DOHH2 (cell line): ENCODE results near the gene CLECL1.

Experiments used
- H3F3A ChIP-seq: fragments of 200-600 bp; sonication (generic), shearing (Covaris generic); 2 replicates; pipeline ENCODE4 v1.6.0; 2016; ENCODE audit warnings: antibody characterized with exemption, mild to moderate bottlenecking; ENCODE audit not compliant: control insufficient read depth, insufficient read depth
- H3K27ac ChIP-seq: fragments of 200-600 bp; sonication (generic); 2 replicates; pipeline ENCODE4 v1.5.1; 2014; ENCODE audit warnings: low read depth, mild to moderate bottlenecking, low read length, moderate library complexity
- H3K27me3 ChIP-seq: fragments of 200-600 bp; sonication (generic); 2 replicates; pipeline ENCODE4 v1.6.1; 2014; ENCODE audit warnings: mild to moderate bottlenecking, low read length, mixed read lengths; ENCODE audit not compliant: control insufficient read depth
- H3K36me3 ChIP-seq: fragments of 200-600 bp; sonication (generic); 2 replicates; pipeline ENCODE4 v1.6.1; 2014; ENCODE audit warnings: mild to moderate bottlenecking, low read length, moderate library complexity, mixed read lengths; ENCODE audit not compliant: control insufficient read depth
- H3K4me1 ChIP-seq: fragments of 200-600 bp; sonication (generic); 2 replicates; pipeline ENCODE4 v1.6.1; 2014; ENCODE audit warnings: mild to moderate bottlenecking, low read length, mixed read lengths; ENCODE audit not compliant: control insufficient read depth
- H3K4me2 ChIP-seq: fragments of 200-600 bp; sonication (generic); 2 replicates; pipeline ENCODE4 v1.6.0; 2014; ENCODE audit warnings: mild to moderate bottlenecking, low read length, moderate library complexity
- H3K4me3 ChIP-seq: fragments of 200-600 bp; sonication (generic); 2 replicates; pipeline ENCODE4 v1.5.1; 2014; ENCODE audit warnings: mild to moderate bottlenecking, low read length, mixed read lengths
- H3K79me2 ChIP-seq: fragments of 200-600 bp; sonication (generic); 2 replicates; pipeline ENCODE4 v1.6.1; 2014; ENCODE audit warnings: mild to moderate bottlenecking, low read length, mixed read lengths; ENCODE audit not compliant: control insufficient read depth
- H3K9me2 ChIP-seq: fragments of 200-600 bp; sonication (generic); replicated peaks from 2 replicates; pipeline ENCODE4 v1.6.1; 2014; ENCODE audit warnings: mild to moderate bottlenecking, low read length, mixed read lengths; ENCODE audit not compliant: control insufficient read depth
- H3K9me3 ChIP-seq: fragments of 200-600 bp; sonication (generic); 2 replicates; pipeline ENCODE4 v1.6.1; 2014; ENCODE audit warnings: antibody characterized with exemption, low read length, mixed read lengths; ENCODE audit not compliant: control insufficient read depth, insufficient read depth
- H4K20me1 ChIP-seq: fragments of 200-600 bp; sonication (generic); 2 replicates; pipeline ENCODE4 v1.6.0; 2014; ENCODE audit warnings: low read depth, mild to moderate bottlenecking, antibody characterized with exemption, low read length, moderate library complexity; ENCODE audit not compliant: control insufficient read depth, insufficient read depth
- EZH2phosphoT487 ChIP-seq: fragments of 200-600 bp; sonication (generic); IDR thresholded peaks from 2 replicates; pipeline ENCODE4 v1.6.1; 2017; ENCODE audit warnings: borderline replicate concordance, mild to moderate bottlenecking, antibody characterized with exemption, low read length, moderate library complexity, mixed read lengths
- TF ChIP-seq, protein P1 (sequence below): fragments of 200-600 bp; sonication (generic); IDR thresholded peaks from one replicate; pipeline ENCODE4 v1.5.1; 2014; ENCODE audit warnings: antibody characterized with exemption, mild to moderate bottlenecking, low read depth, low read length; ENCODE audit not compliant: poor library complexity, severe bottlenecking

Gene CLECL1

DNA sequence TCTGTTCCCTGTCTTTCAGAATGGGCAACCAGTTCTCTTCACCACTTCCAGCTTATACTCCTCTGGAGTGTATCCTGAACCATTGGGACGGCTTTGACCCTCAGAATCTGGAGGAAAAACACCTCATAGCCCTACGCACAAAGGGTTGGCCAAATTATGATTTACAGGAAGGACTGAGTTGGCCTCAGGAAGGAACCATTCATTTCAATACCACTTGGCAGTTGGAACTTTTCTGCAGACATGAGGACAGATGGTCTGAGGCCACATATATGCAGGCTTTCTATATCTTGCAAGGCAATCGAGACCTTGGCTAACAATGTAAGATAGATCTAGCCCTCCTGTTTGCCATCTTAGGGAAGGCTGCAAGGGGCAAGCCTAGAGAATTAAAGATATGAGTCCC is 24.0 kb downstream of the CLECL1 start:
- no peak overlapping the region for H3K4me3 ChIP-seq
- no peaks in the 10 kb centered on the region for H3K79me2 ChIP-seq
- TF ChIP-seq EZH2phosphoT487, result no peak
- TF ChIP-seq, protein P1, sequence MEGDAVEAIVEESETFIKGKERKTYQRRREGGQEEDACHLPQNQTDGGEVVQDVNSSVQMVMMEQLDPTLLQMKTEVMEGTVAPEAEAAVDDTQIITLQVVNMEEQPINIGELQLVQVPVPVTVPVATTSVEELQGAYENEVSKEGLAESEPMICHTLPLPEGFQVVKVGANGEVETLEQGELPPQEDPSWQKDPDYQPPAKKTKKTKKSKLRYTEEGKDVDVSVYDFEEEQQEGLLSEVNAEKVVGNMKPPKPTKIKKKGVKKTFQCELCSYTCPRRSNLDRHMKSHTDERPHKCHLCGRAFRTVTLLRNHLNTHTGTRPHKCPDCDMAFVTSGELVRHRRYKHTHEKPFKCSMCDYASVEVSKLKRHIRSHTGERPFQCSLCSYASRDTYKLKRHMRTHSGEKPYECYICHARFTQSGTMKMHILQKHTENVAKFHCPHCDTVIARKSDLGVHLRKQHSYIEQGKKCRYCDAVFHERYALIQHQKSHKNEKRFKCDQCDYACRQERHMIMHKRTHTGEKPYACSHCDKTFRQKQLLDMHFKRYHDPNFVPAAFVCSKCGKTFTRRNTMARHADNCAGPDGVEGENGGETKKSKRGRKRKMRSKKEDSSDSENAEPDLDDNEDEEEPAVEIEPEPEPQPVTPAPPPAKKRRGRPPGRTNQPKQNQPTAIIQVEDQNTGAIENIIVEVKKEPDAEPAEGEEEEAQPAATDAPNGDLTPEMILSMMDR, result no peak
- peaks cover 9% of the 10 kb centered on the region; the same call in 1 of the 2 replicates for H3K36me3 ChIP-seq
- 0 out of 2 replicates have a peak overlapping the region, but pooled peaks have one; percentile 80 for H3K4me2 ChIP-seq
- H3K4me1 ChIP-seq, result peaks cover 82% of the 10 kb centered on the region
- H3K27ac ChIP-seq, result no peak overlapping the region
- no peaks in the 10 kb centered on the region for H4K20me1 ChIP-seq
- peaks cover 8% of the 10 kb centered on the region; the same call in 1 of the 2 replicates for H3K9me3 ChIP-seq
- H3K27me3 ChIP-seq, result no peaks in the 10 kb centered on the region
- peaks cover 18% of the 10 kb centered on the region for H3F3A ChIP-seq
- no peaks in the 10 kb centered on the region for H3K9me2 ChIP-seq

DNA sequence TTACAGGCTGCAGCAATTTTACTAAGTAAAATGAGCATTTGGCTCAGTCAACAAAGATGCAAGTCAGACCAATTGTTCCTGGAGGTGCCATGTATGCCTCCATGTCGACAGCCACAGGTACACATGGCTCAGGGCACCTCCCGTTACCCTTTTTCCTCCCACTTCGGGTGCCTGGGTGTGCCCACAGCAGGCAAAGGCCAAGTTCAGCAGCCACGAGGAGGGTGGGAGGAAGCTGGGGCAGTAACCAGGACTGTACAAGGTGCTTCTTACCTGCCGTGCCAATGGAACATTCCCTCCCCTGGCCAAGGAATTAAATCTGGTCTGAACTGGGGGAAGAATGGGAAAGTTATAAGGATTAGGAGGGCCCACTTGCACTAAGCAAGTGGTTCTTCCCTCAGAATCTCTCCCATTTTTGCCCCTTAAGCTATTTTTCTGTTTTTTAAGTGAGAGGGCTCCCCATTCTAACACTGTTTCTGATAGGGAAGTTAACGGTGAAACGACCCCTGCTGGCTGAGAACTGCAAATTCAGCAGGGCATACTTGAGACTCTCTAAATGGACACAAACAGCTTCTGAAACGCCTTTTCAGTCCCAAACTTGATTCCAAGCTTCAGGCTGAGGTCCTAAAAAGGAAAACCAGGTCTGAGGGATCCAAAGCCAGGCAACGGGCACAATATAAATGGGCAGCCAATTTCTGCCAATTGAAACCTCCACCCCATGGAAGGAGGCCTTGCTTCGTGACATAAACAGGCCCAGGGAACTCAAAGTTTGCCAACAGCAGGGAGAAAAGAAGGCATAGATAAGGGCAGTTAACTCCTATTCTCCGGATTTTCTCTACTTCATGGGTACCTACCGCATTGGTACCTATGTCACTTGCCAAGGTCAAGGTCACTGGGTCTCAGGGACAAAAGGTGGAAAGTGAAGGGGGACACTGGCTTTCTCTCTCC is 24.8 kb downstream of the CLECL1 start:
- peak overlapping the region; percentile 70 for H3K27ac ChIP-seq

DNA sequence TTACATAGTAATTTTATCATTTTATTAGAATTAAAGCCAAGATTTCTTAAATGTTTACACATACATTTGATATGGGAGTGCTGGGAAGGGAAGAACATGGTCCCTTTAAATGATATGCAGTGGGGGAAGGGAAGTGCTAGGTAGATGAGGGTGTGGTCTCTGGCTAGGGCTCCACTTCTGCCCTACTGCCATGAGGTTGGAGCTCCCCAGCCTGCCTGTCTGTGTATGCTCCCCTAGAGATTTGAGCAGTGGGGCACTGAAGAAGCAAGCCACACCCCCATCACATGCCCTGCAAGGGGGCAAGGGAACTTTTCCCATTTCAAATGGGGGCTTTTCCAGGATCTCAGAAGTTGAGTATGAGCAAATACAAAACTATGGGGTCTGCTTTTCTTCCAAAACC is 25.5 kb downstream of the CLECL1 start:
- peak overlapping the region; percentile 80 for H3K4me2 ChIP-seq
- TF ChIP-seq, protein P1, result no peak
- no peak for TF ChIP-seq EZH2phosphoT487
- peak overlapping the region; percentile 68 for H3K4me3 ChIP-seq
- no peaks in the 10 kb centered on the region for H4K20me1 ChIP-seq
- no peaks in the 10 kb centered on the region for H3K27me3 ChIP-seq
- H3K79me2 ChIP-seq, result no peaks in the 10 kb centered on the region
- H3K4me1 ChIP-seq, result peaks cover 73% of the 10 kb centered on the region
- peak overlapping the region; percentile 70 for H3K27ac ChIP-seq
- H3K9me2 ChIP-seq, result no peaks in the 10 kb centered on the region
- peaks cover 4% of the 10 kb centered on the region; the same call in 1 of the 2 replicates for H3K36me3 ChIP-seq
- peaks cover 8% of the 10 kb centered on the region; the same call in 1 of the 2 replicates for H3K9me3 ChIP-seq
- peaks cover 24% of the 10 kb centered on the region for H3F3A ChIP-seq

More for the DNA sequence above, 24.8 kb downstream of the CLECL1 start:
- no peaks in the 10 kb centered on the region for H4K20me1 ChIP-seq
- H3K36me3 ChIP-seq, result peaks cover 4% of the 10 kb centered on the region; the same call in 1 of the 2 replicates
- no peak for TF ChIP-seq EZH2phosphoT487
- TF ChIP-seq, protein P1, result peak; percentile 93
- H3K79me2 ChIP-seq, result no peaks in the 10 kb centered on the region
- no peaks in the 10 kb centered on the region for H3K27me3 ChIP-seq
- no peaks in the 10 kb centered on the region for H3K9me2 ChIP-seq
- peak overlapping the region; percentile 68 for H3K4me3 ChIP-seq
- H3K4me1 ChIP-seq, result peaks cover 74% of the 10 kb centered on the region
- H3K9me3 ChIP-seq, result peaks cover 8% of the 10 kb centered on the region; the same call in 1 of the 2 replicates
- H3F3A ChIP-seq, result peaks cover 21% of the 10 kb centered on the region
- peak overlapping the region; percentile 80 for H3K4me2 ChIP-seq
